Measurements from ENCODE around the gene MDGA2. TPM values are rescaled to one million over a fixed set of nuclear protein-coding genes. Genes with fewer than 3 reads are reported as not detected.

Gene MDGA2
- total RNA-seq, 1 donor from 2014 or later, result 0.75 TPM

GRCh38 chr14:47223656-47224055, 451.7 kb downstream of the MDGA2 start:
- no peak for DNase-seq (ENCODE audit: low read depth)
- H3K4me3 ChIP-seq (ENCODE audit: low read depth, low read length), result no peak overlapping the region
- TF ChIP-seq, protein P1, sequence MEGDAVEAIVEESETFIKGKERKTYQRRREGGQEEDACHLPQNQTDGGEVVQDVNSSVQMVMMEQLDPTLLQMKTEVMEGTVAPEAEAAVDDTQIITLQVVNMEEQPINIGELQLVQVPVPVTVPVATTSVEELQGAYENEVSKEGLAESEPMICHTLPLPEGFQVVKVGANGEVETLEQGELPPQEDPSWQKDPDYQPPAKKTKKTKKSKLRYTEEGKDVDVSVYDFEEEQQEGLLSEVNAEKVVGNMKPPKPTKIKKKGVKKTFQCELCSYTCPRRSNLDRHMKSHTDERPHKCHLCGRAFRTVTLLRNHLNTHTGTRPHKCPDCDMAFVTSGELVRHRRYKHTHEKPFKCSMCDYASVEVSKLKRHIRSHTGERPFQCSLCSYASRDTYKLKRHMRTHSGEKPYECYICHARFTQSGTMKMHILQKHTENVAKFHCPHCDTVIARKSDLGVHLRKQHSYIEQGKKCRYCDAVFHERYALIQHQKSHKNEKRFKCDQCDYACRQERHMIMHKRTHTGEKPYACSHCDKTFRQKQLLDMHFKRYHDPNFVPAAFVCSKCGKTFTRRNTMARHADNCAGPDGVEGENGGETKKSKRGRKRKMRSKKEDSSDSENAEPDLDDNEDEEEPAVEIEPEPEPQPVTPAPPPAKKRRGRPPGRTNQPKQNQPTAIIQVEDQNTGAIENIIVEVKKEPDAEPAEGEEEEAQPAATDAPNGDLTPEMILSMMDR (IDR thresholded peaks at IDR 0.05; ENCODE audit: insufficient read depth, low read length, poor library complexity, severe bottlenecking), result no peak
- no peaks in the 10 kb centered on the region for H3K36me3 ChIP-seq (ENCODE audit: control insufficient read depth, insufficient read depth, low read length)
- no peaks in the 10 kb centered on the region for H3K27me3 ChIP-seq (ENCODE audit: control insufficient read depth, insufficient read depth, low read length)

GRCh38 chr14:47220096-47220495, 455.3 kb downstream of the MDGA2 start:
- DNase-seq (ENCODE audit: low read depth), result no peak
- TF ChIP-seq, protein P1 (IDR thresholded peaks at IDR 0.05; ENCODE audit: insufficient read depth, low read length, poor library complexity, severe bottlenecking), result no peak
- Histone ChIP-seq H3K36me3 (ENCODE audit: control insufficient read depth, insufficient read depth, low read length) (no peaks in the 10 kb centered on the region), H3K27me3 (ENCODE audit: control insufficient read depth, insufficient read depth, low read length) (no peaks in the 10 kb centered on the region), H3K4me3 (ENCODE audit: low read depth, low read length) (no peak overlapping the region)

- Histone ChIP-seq H3K4me3 (ENCODE audit: low read depth, low read length) (no peak overlapping the region), H3K27me3 (ENCODE audit: control insufficient read depth, insufficient read depth, low read length) (no peaks in the 10 kb centered on the region), H3K36me3 (ENCODE audit: control insufficient read depth, insufficient read depth, low read length) (no peaks in the 10 kb centered on the region)
- TF ChIP-seq, protein P1 (IDR thresholded peaks at IDR 0.05; ENCODE audit: insufficient read depth, low read length, poor library complexity, severe bottlenecking), result no peak
- DNase-seq (ENCODE audit: low read depth), result no peak
Measured at GRCh38 chr14:47211263-47211662, 464.1 kb downstream of the MDGA2 start.

DNA sequence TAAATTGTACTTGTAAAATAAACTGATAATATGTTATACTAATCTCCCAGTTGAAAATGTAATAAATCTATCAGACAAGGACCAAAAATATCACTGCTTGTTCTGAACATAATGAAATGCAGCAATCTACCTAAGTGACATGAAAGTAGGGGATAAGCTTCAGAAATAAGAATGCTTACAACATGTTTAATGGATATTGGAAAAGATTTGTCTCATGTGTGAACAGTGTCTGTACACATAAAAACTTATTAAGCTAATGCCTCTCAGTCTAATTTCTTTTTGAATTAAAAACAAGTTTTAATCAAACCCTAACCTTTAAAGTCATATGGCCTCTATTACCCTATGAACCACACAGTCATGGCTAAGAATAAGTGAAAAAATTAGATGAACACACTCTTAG, 465.3 kb downstream of the MDGA2 start:
- no peaks in the 10 kb centered on the region for H3K36me3 ChIP-seq (ENCODE audit: control insufficient read depth, insufficient read depth, low read length)
- no peak overlapping the region for H3K4me3 ChIP-seq (ENCODE audit: low read depth, low read length)
- no peak for DNase-seq (ENCODE audit: low read depth)
- no peaks in the 10 kb centered on the region for H3K27me3 ChIP-seq (ENCODE audit: control insufficient read depth, insufficient read depth, low read length)
- TF ChIP-seq, protein P1 (IDR thresholded peaks at IDR 0.05; ENCODE audit: insufficient read depth, low read length, poor library complexity, severe bottlenecking), result no peak

DNA sequence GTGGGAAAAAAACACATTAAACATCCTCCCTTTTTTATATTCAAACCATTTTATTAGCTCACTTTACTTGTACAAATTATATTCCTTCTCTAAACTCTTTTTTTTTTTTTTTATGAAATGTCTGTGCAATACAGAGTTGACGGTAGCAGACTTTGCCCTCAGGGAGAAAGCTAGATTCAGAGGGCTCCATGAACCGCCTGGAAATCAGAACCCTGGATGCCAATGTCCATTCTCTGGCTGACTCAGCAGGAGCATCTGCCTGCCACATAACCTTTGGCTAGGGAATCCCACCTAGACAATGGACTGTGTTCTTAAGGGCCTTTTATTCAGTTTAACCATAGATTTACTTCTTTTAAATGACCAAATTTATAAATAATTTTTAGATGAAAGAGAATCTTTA, 467.0 kb downstream of the MDGA2 start:
- TF ChIP-seq, protein P1 (IDR thresholded peaks at IDR 0.05; ENCODE audit: insufficient read depth, low read length, poor library complexity, severe bottlenecking), result no peak
- Histone ChIP-seq H3K4me3 (ENCODE audit: low read depth, low read length) (no peak overlapping the region), H3K27me3 (ENCODE audit: control insufficient read depth, insufficient read depth, low read length) (no peaks in the 10 kb centered on the region), H3K36me3 (ENCODE audit: control insufficient read depth, insufficient read depth, low read length) (no peaks in the 10 kb centered on the region)
- no peak for DNase-seq (ENCODE audit: low read depth)

DNA sequence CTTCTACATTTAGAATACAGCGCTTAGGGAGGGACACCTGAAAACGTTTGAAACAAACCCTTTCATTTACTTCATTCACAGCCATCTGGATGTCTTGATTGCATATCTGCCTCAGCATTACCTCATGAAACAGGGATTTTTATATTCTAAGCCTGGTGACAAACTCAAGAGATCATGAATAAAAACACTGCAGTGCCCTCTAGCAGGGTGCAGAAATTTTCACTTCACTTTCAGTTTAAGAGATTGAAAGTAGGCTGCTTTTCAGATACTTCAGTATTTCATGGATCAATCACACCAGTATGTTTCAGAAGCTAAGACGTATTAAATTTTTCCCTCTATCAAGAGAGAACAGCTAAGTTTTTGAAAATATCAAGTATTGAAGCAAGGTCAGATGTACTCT, 467.8 kb downstream of the MDGA2 start:
- no peak for DNase-seq (ENCODE audit: low read depth)
- Histone ChIP-seq H3K4me3 (ENCODE audit: low read depth, low read length) (no peak overlapping the region), H3K36me3 (ENCODE audit: control insufficient read depth, insufficient read depth, low read length) (no peaks in the 10 kb centered on the region), H3K27me3 (ENCODE audit: control insufficient read depth, insufficient read depth, low read length) (no peaks in the 10 kb centered on the region)
- TF ChIP-seq, protein P1 (IDR thresholded peaks at IDR 0.05; ENCODE audit: insufficient read depth, low read length, poor library complexity, severe bottlenecking), result peak; percentile 17

All from kidney epithelial cell (primary cell).